Stomach (tissue), 9 donors: ENCODE data around the gene DNAAF9. TPM values are rescaled to one million over a fixed set of nuclear protein-coding genes. Genes with fewer than 3 reads are reported as not detected.
A peak's percentile ranks its signal among the peaks of the same experiment; 100 is the strongest.

Experiments
- DNase-seq, 2 donors: peaks; one replicate each; pipeline versions ENCODE4 v3.0.0 to v3.0.0-alpha.2; 2013 to 2019
- H3K27ac ChIP-seq, 5 donors: fragments of 200-600 bp in 4 of 5; sonication (generic) in 4 of 5; one replicate each; pipeline ENCODE4 v1.5.1; 2013 to 2019; ENCODE audit warnings: mild to moderate bottlenecking in 1 of 5, moderate library complexity in 1 of 5
- H3K27me3 ChIP-seq, 3 donors: fragments of 200-600 bp; sonication (generic); one replicate each; pipeline ENCODE4 v1.5.1; 2017 to 2019; ENCODE audit warnings: mixed run types in 1 of 3
- H3K36me3 ChIP-seq, 4 donors: fragments of 200-600 bp; sonication (generic); 1 replicate in 3 of 4; 2 replicates in 1 of 4; pipeline ENCODE4 v1.5.1; 2016 to 2019
- H3K4me1 ChIP-seq, 4 donors: fragments of 200-600 bp; sonication (generic); one replicate each; pipeline ENCODE4 v1.5.1; 2016 to 2019
- H3K4me3 ChIP-seq, 4 donors: fragments of 200-600 bp; sonication (generic) in 3 of 4; one replicate each; pipeline ENCODE4 v1.5.1; 2016 to 2019; ENCODE audit warnings: mild to moderate bottlenecking in 1 of 4
- H3K9me3 ChIP-seq, 4 donors: fragments of 200-600 bp; sonication (generic); one replicate each; pipeline ENCODE4 v1.5.1; 2016 to 2019
- EP300 ChIP-seq: sonication (generic); formaldehyde crosslinking; IDR thresholded peaks from one replicate; pipeline ENCODE4 v1.6.1; 2017; ENCODE audit warnings: antibody characterized with exemption
- POLR2A ChIP-seq, 4 donors: fragments of 450-650 bp; IDR thresholded peaks; one replicate each; pipeline ENCODE4 v1.6.1; 2016; ENCODE audit warnings: antibody characterized with exemption in 4 of 4, control low read depth in 2 of 4, mild to moderate bottlenecking in 1 of 4, moderate library complexity in 1 of 4
- POLR2AphosphoS5 ChIP-seq, 3 donors: sonication (generic); formaldehyde crosslinking; IDR thresholded peaks; one replicate each; pipeline ENCODE4 v1.6.1; 2016; ENCODE audit warnings: antibody characterized with exemption in 3 of 3
- WGBS, 5 donors: extraction: QIAGEN DNeasy Blood & Tissue Kit in 3 of 5; methylation state at CpG; one replicate each; pipeline versions ENCODE4 v1.1.5 to v1.1.7; 2013 to 2018; 5-methylcytosine and 5-hydroxymethylcytosine counted together
- intact Hi-C: fragments of 100-400 bp; cut with DNase I; formaldehyde crosslinking; loops from one replicate; pipeline ENCODE4 v1.15.1; 2023; ENCODE audit warnings: low total_unique reads
- polyA plus RNA-seq, 3 donors: library from polyadenylated mRNA; stranded (reverse); fragments of 200-250 nt; gene quantifications; one replicate each; pipeline ENCODE4 v1.2.3, GENCODE V29; 2013
- total RNA-seq, 5 donors: library from RNA; depleted of rRNA; stranded (reverse); fragments of >200 nt; gene quantifications; one replicate each; pipeline versions ENCODE4 v1.1.0 to v1.2.3, GENCODE V29; 2014 to 2016
- TF ChIP-seq, protein P1 (sequence below), 7 experiments: fragments of 450-650 bp in 4 of 7; fragments of 200-600 bp in 3 of 7; sonication (generic) in 3 of 7; IDR thresholded peaks; one replicate each; pipeline ENCODE4 v1.5.1; 2016 to 2019; ENCODE audit warnings: antibody characterized with exemption in 7 of 7, control low read depth in 2 of 7, mild to moderate bottlenecking in 1 of 7
- donor health status: healthy with polysubstance abuse.
- donor health status: Bipolar disorder and iron deficiency.
- donor health status: healthy.

DNAAF9 gene
- total and polyA plus RNA-seq, 8 donors, result 1.2 to 23.7 (median 10.5) TPM

DNA sequence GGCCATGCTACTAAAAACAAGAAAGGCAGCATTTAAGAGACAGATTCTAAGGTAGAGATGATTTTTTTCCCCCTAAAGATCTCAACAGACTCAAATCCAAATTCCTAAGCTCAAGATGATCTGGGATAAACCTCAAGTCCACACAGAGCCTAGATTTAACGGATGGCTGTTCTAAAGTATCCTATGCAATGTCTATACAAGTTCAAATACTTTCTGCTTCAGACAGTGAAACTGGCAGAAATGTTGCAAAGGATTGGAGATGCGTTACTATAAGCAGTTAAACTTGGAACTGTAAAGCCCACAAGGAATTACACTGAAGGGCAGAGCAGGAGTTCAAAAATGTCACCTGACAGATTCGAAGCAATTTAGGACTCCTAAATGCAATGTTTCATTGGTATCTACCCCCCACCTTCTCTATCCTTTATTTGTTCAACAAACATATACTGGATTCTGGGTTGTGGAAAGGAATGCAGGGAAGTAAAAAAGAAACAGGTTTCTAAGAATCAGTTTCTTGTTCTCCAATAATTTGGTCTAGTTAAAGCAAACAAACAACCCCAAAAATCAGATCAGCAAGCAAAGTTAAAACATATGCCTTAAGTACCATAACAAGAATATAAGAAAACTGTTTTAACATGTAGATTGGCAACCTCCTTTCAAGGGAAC is 1.6 kb downstream of the DNAAF9 start:
- H3K36me3 ChIP-seq, result no peaks in the 10 kb centered on the region
- peak overlapping the region in 4 of 5 donors; percentile 93 to 97 (median 96) for H3K27ac ChIP-seq
- peaks cover 8 to 50% (median 36%) of the 10 kb centered on the region in 4 donors for H3K4me1 ChIP-seq
- intact Hi-C loops, result no loop called here
- TF ChIP-seq, protein P1, sequence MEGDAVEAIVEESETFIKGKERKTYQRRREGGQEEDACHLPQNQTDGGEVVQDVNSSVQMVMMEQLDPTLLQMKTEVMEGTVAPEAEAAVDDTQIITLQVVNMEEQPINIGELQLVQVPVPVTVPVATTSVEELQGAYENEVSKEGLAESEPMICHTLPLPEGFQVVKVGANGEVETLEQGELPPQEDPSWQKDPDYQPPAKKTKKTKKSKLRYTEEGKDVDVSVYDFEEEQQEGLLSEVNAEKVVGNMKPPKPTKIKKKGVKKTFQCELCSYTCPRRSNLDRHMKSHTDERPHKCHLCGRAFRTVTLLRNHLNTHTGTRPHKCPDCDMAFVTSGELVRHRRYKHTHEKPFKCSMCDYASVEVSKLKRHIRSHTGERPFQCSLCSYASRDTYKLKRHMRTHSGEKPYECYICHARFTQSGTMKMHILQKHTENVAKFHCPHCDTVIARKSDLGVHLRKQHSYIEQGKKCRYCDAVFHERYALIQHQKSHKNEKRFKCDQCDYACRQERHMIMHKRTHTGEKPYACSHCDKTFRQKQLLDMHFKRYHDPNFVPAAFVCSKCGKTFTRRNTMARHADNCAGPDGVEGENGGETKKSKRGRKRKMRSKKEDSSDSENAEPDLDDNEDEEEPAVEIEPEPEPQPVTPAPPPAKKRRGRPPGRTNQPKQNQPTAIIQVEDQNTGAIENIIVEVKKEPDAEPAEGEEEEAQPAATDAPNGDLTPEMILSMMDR (IDR thresholded peaks at IDR 0.05), result no peak
- TF ChIP-seq EP300 (no peak), POLR2A (IDR thresholded peaks at IDR 0.05) (no peak), POLR2AphosphoS5 (IDR thresholded peaks at IDR 0.05) (no peak)
- H3K27me3 ChIP-seq, result no peaks in the 10 kb centered on the region
- DNase-seq, result peak in 1 of 2 donors; percentile 9
- peak overlapping the region; percentile 88 to 98 (median 92) for H3K4me3 ChIP-seq
- no peaks in the 10 kb centered on the region for H3K9me3 ChIP-seq
- 20 to 31% (median 24%) methylated on average over 3 of the region's 3 CpGs for WGBS, 5 donors

DNA sequence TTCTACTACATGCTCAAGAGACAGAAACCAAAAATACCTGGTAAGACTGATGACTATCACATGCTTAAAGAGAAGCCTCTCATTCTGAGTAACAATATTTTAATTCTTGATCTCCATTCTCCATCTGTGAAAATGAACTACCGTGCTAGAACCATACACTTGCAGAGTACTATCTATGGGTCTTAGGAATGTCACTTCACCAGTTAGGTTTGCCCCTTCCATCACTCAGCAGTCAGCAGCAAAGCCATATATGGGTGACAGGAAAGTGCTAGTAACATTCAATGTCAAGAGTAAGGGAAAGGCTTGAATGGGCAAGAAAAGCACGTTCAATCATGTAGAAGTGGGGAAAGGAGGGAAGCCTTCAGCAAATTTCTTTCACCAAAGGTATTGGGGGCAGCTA is 2.3 kb downstream of the DNAAF9 start:
- Histone ChIP-seq H3K27me3 (no peaks in the 10 kb centered on the region), H3K36me3 (no peaks in the 10 kb centered on the region), H3K27ac (peak overlapping the region in 3 of 5 donors; percentile 95 to 97 (median 96)), H3K4me1 (peaks cover 14 to 57% (median 41%) of the 10 kb centered on the region in 4 donors), H3K9me3 (no peaks in the 10 kb centered on the region), H3K4me3 (no peak overlapping the region)
- WGBS, 5 donors, result 45 to 70% (median 56%) methylated on average over 2 of the region's 2 CpGs
- TF ChIP-seq POLR2A (IDR thresholded peaks at IDR 0.05) (no peak), EP300 (no peak), POLR2AphosphoS5 (IDR thresholded peaks at IDR 0.05) (no peak)
- TF ChIP-seq, protein P1 (IDR thresholded peaks at IDR 0.05), result no peak
- DNase-seq, result peak in 1 of 2 donors; percentile 15
- intact Hi-C loops, result no loop called here

DNA sequence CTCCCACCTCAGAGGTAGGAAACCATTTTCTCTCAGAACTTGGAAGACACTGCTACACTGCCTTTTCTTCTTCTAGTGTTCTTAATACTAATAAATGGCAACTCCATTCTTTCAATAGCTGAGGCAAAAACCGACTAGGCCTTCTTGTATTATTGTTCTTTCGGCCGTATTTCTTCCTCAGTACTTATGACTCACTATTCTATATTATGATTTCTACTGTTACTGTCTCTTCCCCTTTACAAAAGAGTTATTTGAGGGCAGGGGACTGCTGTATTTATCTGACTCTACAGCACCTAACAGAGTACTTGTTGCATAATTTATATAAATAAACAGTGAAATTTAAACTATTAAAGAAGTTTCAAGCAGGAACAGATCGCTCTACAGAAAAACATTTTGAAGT is 3.1 kb downstream of the DNAAF9 start:
- H3K27me3 ChIP-seq, result no peaks in the 10 kb centered on the region
- no peak for DNase-seq
- H3K4me3 ChIP-seq, result no peak overlapping the region
- H3K36me3 ChIP-seq, result no peaks in the 10 kb centered on the region
- TF ChIP-seq, protein P1 (IDR thresholded peaks at IDR 0.05), result no peak
- TF ChIP-seq POLR2A (IDR thresholded peaks at IDR 0.05), result no peak
- TF ChIP-seq EP300, result no peak
- no peak for TF ChIP-seq POLR2AphosphoS5 (IDR thresholded peaks at IDR 0.05)
- peak overlapping the region in 1 of 5 donors; percentile 95 for H3K27ac ChIP-seq
- H3K9me3 ChIP-seq, result no peaks in the 10 kb centered on the region
- intact Hi-C loops, result no loop called here
- peaks cover 17 to 64% (median 45%) of the 10 kb centered on the region in 4 donors for H3K4me1 ChIP-seq
- 74 to 86% (median 80%) methylated on average over 4 of the region's 4 CpGs for WGBS, 5 donors

DNA sequence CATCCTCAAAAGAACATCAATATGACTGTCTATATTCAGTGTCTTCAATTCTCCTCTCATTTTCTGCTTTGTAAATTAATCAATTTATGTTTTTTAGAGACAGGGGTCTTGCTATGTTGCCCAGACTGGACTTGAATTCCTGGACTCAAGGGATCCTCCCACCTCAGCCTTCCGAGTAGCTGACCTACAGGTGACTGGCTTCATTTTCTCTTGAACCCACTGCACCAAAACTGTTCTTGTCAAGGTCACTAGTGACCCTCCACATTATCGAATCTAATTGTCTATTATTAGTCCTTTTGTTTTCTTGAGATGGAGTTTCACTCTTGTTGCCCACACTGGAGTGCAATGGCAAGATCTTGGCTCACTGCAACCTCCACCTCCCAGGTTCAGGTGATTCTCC is 3.7 kb downstream of the DNAAF9 start:
- no peaks in the 10 kb centered on the region for H3K27me3 ChIP-seq
- no peaks in the 10 kb centered on the region for H3K9me3 ChIP-seq
- 89 to 100% (median 95%) methylated on average over 2 of the region's 2 CpGs for WGBS, 5 donors
- no peak overlapping the region for H3K27ac ChIP-seq
- intact Hi-C loops, result no loop called here
- TF ChIP-seq, protein P1 (IDR thresholded peaks at IDR 0.05), result no peak
- TF ChIP-seq POLR2AphosphoS5 (IDR thresholded peaks at IDR 0.05) (no peak), POLR2A (IDR thresholded peaks at IDR 0.05) (no peak), EP300 (no peak)
- no peaks in the 10 kb centered on the region for H3K36me3 ChIP-seq
- no peak for DNase-seq
- peaks cover 24 to 65% (median 45%) of the 10 kb centered on the region in 4 donors for H3K4me1 ChIP-seq
- no peak overlapping the region for H3K4me3 ChIP-seq
